HCT116 (cell line): Measurements from ENCODE around the gene PPP2CA. TPM values are rescaled to one million over a fixed set of nuclear protein-coding genes. Genes with fewer than 3 reads are reported as not detected.
A peak's percentile ranks its signal among the peaks of the same experiment; 100 is the strongest.

Experiments used
- ATAC-seq: fragments of 200-7000 bp; cut with Tn5 transposase; 2 replicates; pipeline ENCODE4 v1.9.1; 2020; ENCODE audit warnings: mild to moderate bottlenecking, moderate library complexity
- BruUV-seq: library from RNA; stranded (reverse); fragments of 400-500 nt; replicated peaks from 2 replicates; lab custom pipeline; 2021; lab: Mats Ljungman, UMichigan
- CTCF ChIA-PET: fragments of 300-600 bp; sonication (Branson Sonifier 250); formaldehyde crosslinking; loops from one replicate; lab custom pipeline; 2021; ENCODE audit warnings: antibody characterized with exemption; lab: Charles Lee
- POLR2A ChIA-PET: fragments of 300-600, 350-600 bp; sonication (Branson Sonifier 250); formaldehyde crosslinking; loops from one replicate; lab custom pipeline; 2021; ENCODE audit warnings: antibody characterized with exemption; lab: Charles Lee
- RAD21 ChIA-PET, 2 experiments: fragments of 300-600 bp; sonication (Branson Sonifier 250); formaldehyde crosslinking; loops; one replicate each; lab custom pipeline; 2023; ENCODE audit warnings: low total read pairs in 2 of 2; ENCODE audit not compliant: uncharacterized antibody in 2 of 2, unreplicated experiment in 2 of 2, low non-redundant PET in 1 of 2; lab: Charles Lee
- DNase-seq: peaks from one replicate; pipeline ENCODE4 v3.0.0-alpha.2; 2010; ENCODE audit warnings: low read depth, low spot score
- H2AFZ ChIP-seq: fragments of 200-600 bp; shearing (Covaris generic), sonication (generic); 2 replicates; pipeline ENCODE4 v1.6.1; 2017; ENCODE audit warnings: low read depth, mixed run types, mixed read lengths, antibody characterized with exemption, low read length; ENCODE audit not compliant: poor library complexity, severe bottlenecking
- H3K27ac ChIP-seq: 2 replicates; pipeline ENCODE4 v1.5.1; 2012; ENCODE audit warnings: low read depth, low read length
- H3K27me3 ChIP-seq: fragments of 200-600 bp; sonication (generic); 2 replicates; pipeline ENCODE4 v1.6.1; 2016; ENCODE audit warnings: mixed run types, low read length, mixed read lengths; ENCODE audit not compliant: insufficient read depth
- H3K36me3 ChIP-seq, 2 experiments: fragments of 200-500 bp in 1 of 2; fragments of 200-600 bp in 1 of 2; sonication (Bioruptor generic) in 1 of 2; sonication (generic) in 1 of 2; 2 replicates each; pipeline versions ENCODE4 v1.5.1 to v1.6.1; 2014 to 2016; ENCODE audit warnings: low read length in 2 of 2, inconsistent platforms in 1 of 2, mixed read lengths in 1 of 2, mixed run types in 1 of 2; ENCODE audit not compliant: insufficient read depth in 2 of 2, control insufficient read depth in 1 of 2
- H3K4me1 ChIP-seq, 2 experiments: fragments of 200-600 bp in 1 of 2; sonication (generic) in 1 of 2; 2 replicates each; pipeline versions ENCODE4 v1.5.1 to v1.6.1; 2012 to 2017; ENCODE audit warnings: low read length in 2 of 2, inconsistent platforms in 1 of 2, mild to moderate bottlenecking in 1 of 2, mixed read lengths in 1 of 2, mixed run types in 1 of 2, moderate library complexity in 1 of 2; ENCODE audit not compliant: insufficient read depth in 2 of 2, control insufficient read depth in 1 of 2
- H3K4me2 ChIP-seq: fragments of 200-600 bp; sonication (generic); 2 replicates; pipeline ENCODE4 v1.6.1; 2017; ENCODE audit warnings: mixed run types, low read length, mixed read lengths
- H3K4me3 ChIP-seq, 2 experiments: fragments of 200-600 bp in 1 of 2; sonication (generic) in 1 of 2; replicated peaks in 1 of 2; 2 replicates each; pipeline ENCODE4 v1.5.1; 2011 to 2016; ENCODE audit warnings: low read length in 2 of 2, control low read depth in 1 of 2, low read depth in 1 of 2, mild to moderate bottlenecking in 1 of 2, mixed read lengths in 1 of 2, mixed run types in 1 of 2
- H3K79me2 ChIP-seq: fragments of 200-600 bp; sonication (generic); 2 replicates; pipeline ENCODE4 v1.6.1; 2017; ENCODE audit warnings: mild to moderate bottlenecking, mixed run types, low read length, moderate library complexity, mixed read lengths; ENCODE audit not compliant: insufficient read depth
- H3K9ac ChIP-seq: fragments of 200-600 bp; sonication (generic); 2 replicates; pipeline ENCODE4 v1.6.1; 2016; ENCODE audit warnings: low read length, mixed read lengths
- H3K9me2 ChIP-seq: fragments of 200-600 bp; sonication (generic), shearing (Covaris generic); 2 replicates; pipeline ENCODE4 v1.6.1; 2017; ENCODE audit warnings: mixed run types, mild to moderate bottlenecking, moderate library complexity; ENCODE audit not compliant: insufficient read depth
- H3K9me3 ChIP-seq, 2 experiments: fragments of 200-500 bp in 1 of 2; fragments of 200-600 bp in 1 of 2; sonication (Bioruptor generic) in 1 of 2; sonication (generic) in 1 of 2; 2 replicates each; pipeline ENCODE4 v1.6.1; 2014 to 2017; ENCODE audit warnings: low read length in 2 of 2, mixed read lengths in 2 of 2, inconsistent platforms in 1 of 2, low read depth in 1 of 2, mild to moderate bottlenecking in 1 of 2, mixed run types in 1 of 2, moderate library complexity in 1 of 2; ENCODE audit not compliant: control insufficient read depth in 1 of 2, insufficient read depth in 1 of 2
- H4K20me1 ChIP-seq: fragments of 200-600 bp; sonication (generic), shearing (Covaris generic); 2 replicates; pipeline ENCODE4 v1.6.1; 2017; ENCODE audit warnings: mixed run types, mild to moderate bottlenecking, moderate library complexity; ENCODE audit not compliant: insufficient read depth
- CBX3 ChIP-seq: IDR thresholded peaks from 2 replicates; pipeline ENCODE4 v1.6.1; 2012; ENCODE audit warnings: low read depth
- CEBPB ChIP-seq: IDR thresholded peaks from 2 replicates; pipeline ENCODE4 v1.6.1; 2012; ENCODE audit warnings: low read depth
- EGR1 ChIP-seq: IDR thresholded peaks from 2 replicates; pipeline ENCODE4 v1.6.1; 2012; ENCODE audit warnings: low read depth
- SIN3A ChIP-seq: IDR thresholded peaks from 2 replicates; pipeline ENCODE4 v1.6.1; 2012; ENCODE audit warnings: low read depth
- TCF7L2 ChIP-seq: IDR thresholded peaks from 2 replicates; pipeline ENCODE4 v1.7.0; 2011; ENCODE audit warnings: borderline replicate concordance, inconsistent platforms; ENCODE audit not compliant: insufficient read depth, insufficient read length; ENCODE audit errors: extremely low read depth
- intact Hi-C: fragments of 100-400 bp; cut with micrococcal nuclease; formaldehyde crosslinking; loops from 2 replicates; pipeline ENCODE4 v1.10.0; 2022
- total RNA-seq: library from RNA; stranded (reverse); gene quantifications from one replicate; pipeline ENCODE4 v1.2.1, GENCODE V29; 2021; ENCODE audit not compliant: unreplicated experiment
- TF ChIP-seq, protein P1 (sequence below), 3 experiments: fragments of 200-600 bp in 1 of 3; sonication (generic) in 1 of 3; IDR thresholded peaks in 2 of 3; conservative IDR thresholded peaks in 1 of 3; 2 replicates each; pipeline ENCODE4 v1.5.1; 2012 to 2017; ENCODE audit warnings: low read depth in 2 of 3, low read length in 2 of 3, antibody characterized with exemption in 1 of 3, borderline replicate concordance in 1 of 3, control low read depth in 1 of 3, mild to moderate bottlenecking in 1 of 3, mixed read lengths in 1 of 3, mixed run types in 1 of 3, moderate library complexity in 1 of 3; ENCODE audit not compliant: insufficient read depth in 1 of 3

PPP2CA gene
- total RNA-seq, 1 experiment from 2014 or later = 167 TPM

DNA sequence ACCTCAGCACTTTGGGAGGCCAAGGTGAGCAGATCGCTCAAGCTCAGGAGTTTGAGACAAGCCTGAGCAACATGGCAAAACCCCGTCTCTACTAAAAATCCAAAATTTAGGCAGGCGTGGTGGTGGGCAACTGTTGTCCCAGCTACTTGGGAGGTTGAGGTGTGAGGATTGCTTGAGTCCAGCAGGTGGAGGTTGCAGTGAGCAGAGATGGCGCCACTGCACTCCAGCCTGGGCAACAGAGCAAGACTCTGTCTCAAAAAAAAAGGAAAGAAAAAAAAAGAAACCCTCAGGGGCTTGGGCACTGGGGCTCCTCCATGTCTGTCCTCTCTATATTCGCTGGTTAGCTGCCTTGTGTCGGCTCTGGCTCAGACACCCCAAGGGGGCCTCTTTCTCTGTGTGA, 10.9 kb upstream of the PPP2CA start:
- ChIA-PET POLR2A (interaction anchor here (1.2 to 1.4 kb wide), 3 partner anchors 8 to 11 kb away, joined by 3 to 6 read pairs (median 5); partner anchors contain the start of gene PPP2CA), RAD21 (no interaction called here)
- no peaks in the 10 kb centered on the region for H3K4me1 ChIP-seq
- ATAC-seq (peak; percentile 52; the same call in 1 of the 2 replicates), DNase-seq (no peak)
- H2AFZ ChIP-seq = no peak overlapping the region
- H3K4me3 ChIP-seq = no peak overlapping the region
- H3K9me3 ChIP-seq = no peaks in the 10 kb centered on the region
- TF ChIP-seq, protein P1, sequence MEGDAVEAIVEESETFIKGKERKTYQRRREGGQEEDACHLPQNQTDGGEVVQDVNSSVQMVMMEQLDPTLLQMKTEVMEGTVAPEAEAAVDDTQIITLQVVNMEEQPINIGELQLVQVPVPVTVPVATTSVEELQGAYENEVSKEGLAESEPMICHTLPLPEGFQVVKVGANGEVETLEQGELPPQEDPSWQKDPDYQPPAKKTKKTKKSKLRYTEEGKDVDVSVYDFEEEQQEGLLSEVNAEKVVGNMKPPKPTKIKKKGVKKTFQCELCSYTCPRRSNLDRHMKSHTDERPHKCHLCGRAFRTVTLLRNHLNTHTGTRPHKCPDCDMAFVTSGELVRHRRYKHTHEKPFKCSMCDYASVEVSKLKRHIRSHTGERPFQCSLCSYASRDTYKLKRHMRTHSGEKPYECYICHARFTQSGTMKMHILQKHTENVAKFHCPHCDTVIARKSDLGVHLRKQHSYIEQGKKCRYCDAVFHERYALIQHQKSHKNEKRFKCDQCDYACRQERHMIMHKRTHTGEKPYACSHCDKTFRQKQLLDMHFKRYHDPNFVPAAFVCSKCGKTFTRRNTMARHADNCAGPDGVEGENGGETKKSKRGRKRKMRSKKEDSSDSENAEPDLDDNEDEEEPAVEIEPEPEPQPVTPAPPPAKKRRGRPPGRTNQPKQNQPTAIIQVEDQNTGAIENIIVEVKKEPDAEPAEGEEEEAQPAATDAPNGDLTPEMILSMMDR (IDR thresholded peaks at IDR 0.05 in 2 of 3, conservative IDR thresholded peaks at IDR 0.05 in 1 of 3; ENCODE audit: borderline replicate concordance in 1 of 3, insufficient read depth in 1 of 3, low read depth in 2 of 3, low read length in 2 of 3) = 0 out of 6 replicates have a peak, but pooled peaks of 1 of the 3 experiments have one; percentile 4
- TF ChIP-seq CEBPB (no peak), SIN3A (no peak)
- TF ChIP-seq, all 23 proteins: peak for 1
- Histone ChIP-seq H4K20me1 (no peaks in the 10 kb centered on the region), H3K79me2 (no peaks in the 10 kb centered on the region), H3K27ac (no peak overlapping the region), H3K9ac (no peak overlapping the region), H3K9me2 (no peaks in the 10 kb centered on the region), H3K36me3 (no peaks in the 10 kb centered on the region), H3K27me3 (no peaks in the 10 kb centered on the region), H3K4me2 (no peak overlapping the region)
- intact Hi-C loops = no loop called here
- BruUV-seq = no TSS peak
- CTCF ChIA-PET = interaction anchor here (2.0 kb wide), 1 partner anchor 11 kb away, joined by 7 read pairs; the partner anchor contains the start of gene PPP2CA

DNA sequence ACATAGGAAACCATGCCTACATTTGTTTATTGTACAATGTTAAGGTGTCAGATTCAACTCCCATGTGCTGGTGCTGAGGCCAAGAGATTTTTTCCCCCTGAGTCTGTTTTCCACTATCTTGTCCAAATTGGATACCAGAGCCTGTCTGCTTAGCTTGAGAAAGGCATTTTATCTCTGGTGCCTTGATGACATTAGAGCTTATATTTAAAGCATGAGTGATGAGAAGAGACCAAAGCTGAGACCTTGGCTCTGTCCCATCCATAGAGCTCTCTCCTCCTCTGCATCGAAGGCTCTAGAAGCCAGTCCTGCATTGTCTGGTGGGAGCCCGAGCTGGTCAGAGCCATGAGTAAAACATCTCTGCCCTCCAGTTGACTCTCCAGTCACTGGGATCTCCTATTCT, 10.4 kb upstream of the PPP2CA start:
- H4K20me1 ChIP-seq = no peaks in the 10 kb centered on the region
- no TSS peak for BruUV-seq
- RAD21 ChIA-PET = no interaction called here
- CTCF ChIA-PET = interaction anchor here (2.0 kb wide), 1 partner anchor 10 kb away, joined by 7 read pairs; the partner anchor contains the start of gene PPP2CA
- POLR2A ChIA-PET = interaction anchor here (1.2 to 1.4 kb wide), 3 partner anchors 9 to 11 kb away, joined by 3 to 6 read pairs (median 5); partner anchors contain the start of gene PPP2CA
- no peaks in the 10 kb centered on the region for H3K4me1 ChIP-seq
- DNase-seq (no peak), ATAC-seq (no peak)
- TF ChIP-seq EGR1 (no peak), TCF7L2 (no peak), CBX3 (no peak), SIN3A (no peak)
- TF ChIP-seq, protein P1 (IDR thresholded peaks at IDR 0.05 in 2 of 3, conservative IDR thresholded peaks at IDR 0.05 in 1 of 3; ENCODE audit: borderline replicate concordance in 1 of 3, insufficient read depth in 1 of 3, low read depth in 2 of 3, low read length in 2 of 3) = no peak
- H3K27ac ChIP-seq = no peak overlapping the region
- no peaks in the 10 kb centered on the region for H3K27me3 ChIP-seq
- intact Hi-C loops = no loop called here
- no peak overlapping the region for H2AFZ ChIP-seq
- no peaks in the 10 kb centered on the region for H3K9me2 ChIP-seq
- H3K9ac ChIP-seq = no peak overlapping the region
- no peaks in the 10 kb centered on the region for H3K36me3 ChIP-seq
- H3K4me2 ChIP-seq = no peak overlapping the region
- H3K9me3 ChIP-seq = no peaks in the 10 kb centered on the region
- H3K79me2 ChIP-seq = no peaks in the 10 kb centered on the region
- H3K4me3 ChIP-seq = no peak overlapping the region
